NCI-H2107 (cell line): ENCODE results near the gene PTER.

Source experiments
- DNase-seq: peaks from one replicate; lab custom pipeline; 2025; lab: John Stamatoyannopoulos, UW

The PTER gene

GRCh38 chr10:16472828-16473227 is 36.0 kb downstream of the PTER start:
- no peak for DNase-seq

GRCh38 chr10:16477757-16478156 is 40.9 kb downstream of the PTER start:
- DNase-seq = no peak

GRCh38 chr10:16478801-16479200 is 42.0 kb downstream of the PTER start:
- DNase-seq = no peak

- DNase-seq = no peak
Measured at GRCh38 chr10:16481052-16481728, 44.4 kb downstream of the PTER start.

- DNase-seq = no peak
Measured at GRCh38 chr10:16483241-16483917, 46.6 kb downstream of the PTER start.

GRCh38 chr10:16490511-16490910 is 53.7 kb downstream of the PTER start:
- DNase-seq = no peak

GRCh38 chr10:16491933-16492332 is 55.1 kb downstream of the PTER start:
- DNase-seq = no peak

- DNase-seq = no peak
Measured at GRCh38 chr10:16493884-16494536, 57.2 kb downstream of the PTER start.

- DNase-seq = no peak
Measured at GRCh38 chr10:16497911-16498310, 61.1 kb downstream of the PTER start.

GRCh38 chr10:16505161-16505560 is 68.4 kb downstream of the PTER start:
- DNase-seq = no peak

GRCh38 chr10:16509996-16510395 is 73.2 kb downstream of the PTER start:
- DNase-seq = no peak

- DNase-seq = no peak
Measured at GRCh38 chr10:16510843-16511242, 74.0 kb downstream of the PTER start.

GRCh38 chr10:16518822-16519221 is 82.0 kb downstream of the PTER start:
- no peak for DNase-seq

GRCh38 chr10:16519250-16519907 is 82.6 kb downstream of the PTER start:
- no peak for DNase-seq

- DNase-seq = no peak
Measured at GRCh38 chr10:16519908-16520861, 83.4 kb downstream of the PTER start.

GRCh38 chr10:16520900-16521299 is 84.1 kb downstream of the PTER start:
- DNase-seq = no peak

GRCh38 chr10:16521311-16522016 is 84.7 kb downstream of the PTER start, which contains the start of gene C1QL3:
Gene C1QL3 (minus strand): TSS chr10:16521879. CDS start chr10:16521065, 814 bp downstream.
- DNase-seq = no peak

- DNase-seq = no peak
Measured at GRCh38 chr10:16527452-16527851, 90.6 kb downstream of the PTER start.

GRCh38 chr10:16529853-16530252 is 93.0 kb downstream of the PTER start:
- DNase-seq = no peak

- no peak for DNase-seq
Measured at GRCh38 chr10:16536155-16536554, 99.3 kb downstream of the PTER start.

GRCh38 chr10:16544099-16544498 is 107.3 kb downstream of the PTER start:
- DNase-seq = no peak
